Kidney epithelial cell (primary cell): ENCODE data around the gene SLIRP. TPM values are rescaled to one million over a fixed set of nuclear protein-coding genes. Genes with fewer than 3 reads are reported as not detected.

Source experiments
- DNase-seq: peaks from one replicate; pipeline ENCODE4 v3.0.0-alpha.2; 2010; ENCODE audit warnings: low read depth
- H3K27me3 ChIP-seq: 2 replicates; pipeline ENCODE4 v1.6.0; 2011; ENCODE audit warnings: low read length; ENCODE audit not compliant: control insufficient read depth, insufficient read depth
- H3K36me3 ChIP-seq: 2 replicates; pipeline ENCODE4 v1.5.1; 2011; ENCODE audit warnings: low read length; ENCODE audit not compliant: control insufficient read depth, insufficient read depth
- H3K4me3 ChIP-seq: 2 replicates; pipeline ENCODE4 v1.5.1; 2011; ENCODE audit warnings: low read depth, mild to moderate bottlenecking, control low read depth, low read length
- total RNA-seq: library from RNA; depleted of rRNA; stranded (reverse); fragments of >200 nt; gene quantifications from 2 replicates; pipeline ENCODE4 v1.2.3, GENCODE V29; 2015
- TF ChIP-seq, protein P1 (sequence below): IDR thresholded peaks from 2 replicates; pipeline ENCODE4 v1.5.1; 2011; ENCODE audit warnings: mild to moderate bottlenecking, moderate library complexity, low read length, control low read depth, inconsistent platforms; ENCODE audit not compliant: insufficient read depth, poor library complexity, severe bottlenecking

The SLIRP gene
- total RNA-seq, 1 donor from 2014 or later, result 260 TPM

DNA sequence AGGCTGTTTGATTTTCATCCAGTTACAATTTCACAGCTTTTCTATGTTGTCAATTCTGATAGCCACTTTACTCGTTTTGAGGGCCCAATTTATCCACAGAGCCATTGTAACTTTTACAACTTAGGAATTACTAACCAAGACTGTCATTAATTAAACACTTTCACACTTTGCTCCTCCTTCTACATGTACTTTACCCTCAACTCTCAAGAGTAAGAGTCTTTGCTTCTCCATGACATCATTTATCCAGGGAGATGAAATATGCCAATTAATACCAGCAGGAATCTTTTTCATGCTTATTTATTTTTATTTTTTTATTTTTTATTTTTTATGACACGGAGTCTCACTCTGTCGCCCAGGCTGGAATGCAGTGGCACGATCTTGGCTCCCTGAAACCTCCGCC, 13.5 kb downstream of the SLIRP start:
- TF ChIP-seq, protein P1, sequence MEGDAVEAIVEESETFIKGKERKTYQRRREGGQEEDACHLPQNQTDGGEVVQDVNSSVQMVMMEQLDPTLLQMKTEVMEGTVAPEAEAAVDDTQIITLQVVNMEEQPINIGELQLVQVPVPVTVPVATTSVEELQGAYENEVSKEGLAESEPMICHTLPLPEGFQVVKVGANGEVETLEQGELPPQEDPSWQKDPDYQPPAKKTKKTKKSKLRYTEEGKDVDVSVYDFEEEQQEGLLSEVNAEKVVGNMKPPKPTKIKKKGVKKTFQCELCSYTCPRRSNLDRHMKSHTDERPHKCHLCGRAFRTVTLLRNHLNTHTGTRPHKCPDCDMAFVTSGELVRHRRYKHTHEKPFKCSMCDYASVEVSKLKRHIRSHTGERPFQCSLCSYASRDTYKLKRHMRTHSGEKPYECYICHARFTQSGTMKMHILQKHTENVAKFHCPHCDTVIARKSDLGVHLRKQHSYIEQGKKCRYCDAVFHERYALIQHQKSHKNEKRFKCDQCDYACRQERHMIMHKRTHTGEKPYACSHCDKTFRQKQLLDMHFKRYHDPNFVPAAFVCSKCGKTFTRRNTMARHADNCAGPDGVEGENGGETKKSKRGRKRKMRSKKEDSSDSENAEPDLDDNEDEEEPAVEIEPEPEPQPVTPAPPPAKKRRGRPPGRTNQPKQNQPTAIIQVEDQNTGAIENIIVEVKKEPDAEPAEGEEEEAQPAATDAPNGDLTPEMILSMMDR, result no peak
- H3K4me3 ChIP-seq, result no peak overlapping the region
- H3K36me3 ChIP-seq, result peaks cover 1% of the 10 kb centered on the region
- H3K27me3 ChIP-seq, result no peaks in the 10 kb centered on the region
- no peak for DNase-seq

DNA sequence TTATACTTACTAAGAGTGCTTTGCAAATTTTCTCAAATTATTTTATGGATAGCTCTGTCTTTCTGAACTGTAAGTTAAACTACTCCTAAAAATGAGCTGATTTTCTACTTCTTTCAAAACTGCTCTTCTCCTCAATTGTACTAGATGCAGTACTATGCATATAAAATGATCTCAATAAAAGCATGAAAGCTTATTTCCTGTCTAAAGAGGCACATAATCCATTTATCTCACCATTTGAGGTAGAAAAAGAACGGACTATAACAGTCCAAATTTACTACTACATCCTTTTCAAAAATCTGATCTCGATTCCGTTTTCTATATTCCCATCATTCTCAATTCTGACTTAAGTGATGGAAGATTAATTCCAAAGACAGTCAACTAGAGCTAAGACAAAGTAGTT, 14.4 kb downstream of the SLIRP start:
- Histone ChIP-seq H3K36me3 (peaks cover 1% of the 10 kb centered on the region), H3K27me3 (no peaks in the 10 kb centered on the region), H3K4me3 (no peak overlapping the region)
- TF ChIP-seq, protein P1, result no peak
- DNase-seq, result no peak

GRCh38 chr14:77730976-77731497, 23.1 kb downstream of the SLIRP start:
- Histone ChIP-seq H3K27me3 (no peaks in the 10 kb centered on the region), H3K4me3 (no peak overlapping the region), H3K36me3 (no peaks in the 10 kb centered on the region)
- DNase-seq, result no peak
- TF ChIP-seq, protein P1, result no peak

- H3K36me3 ChIP-seq, result no peaks in the 10 kb centered on the region
Observed at GRCh38 chr14:77738559-77739250, 30.8 kb downstream of the SLIRP start.

GRCh38 chr14:77741438-77741837, 33.5 kb downstream of the SLIRP start:
- Histone ChIP-seq H3K27me3 (no peaks in the 10 kb centered on the region), H3K36me3 (no peaks in the 10 kb centered on the region), H3K4me3 (no peak overlapping the region)
- DNase-seq, result no peak
- TF ChIP-seq, protein P1, result no peak

More at GRCh38 chr14:77738559-77739250, 30.8 kb downstream of the SLIRP start:
- TF ChIP-seq, protein P1, result no peak
- no peaks in the 10 kb centered on the region for H3K27me3 ChIP-seq
- no peak overlapping the region for H3K4me3 ChIP-seq
- DNase-seq, result no peak
